Stimulated activated naive CD4-positive, alpha-beta T cell treated with Interleukin-2 at 50 U/mL for 16 hours (primary cell): ENCODE results near the gene ERN2.
"Not testable (repeated sequence)": the region's sequence is repeated elsewhere in the genome, so short reads cannot be mapped to it uniquely, and the experiment has no call there.

Experiments used
- DNase-seq: peaks from one replicate; lab custom pipeline; 2025; lab: John Stamatoyannopoulos, UW

Gene ERN2

GRCh38 chr16:23722613-23723240 is 9.7 kb upstream of the ERN2 start:
- DNase-seq = not testable (repeated sequence)

GRCh38 chr16:23716484-23716883 is 3.5 kb upstream of the ERN2 start:
- DNase-seq = no peak

- no peak for DNase-seq
Observed at GRCh38 chr16:23711785-23712184, 1.2 kb downstream of the ERN2 start.

- no peak for DNase-seq
Observed at GRCh38 chr16:23710504-23710903, 2.5 kb downstream of the ERN2 start.

DNA sequence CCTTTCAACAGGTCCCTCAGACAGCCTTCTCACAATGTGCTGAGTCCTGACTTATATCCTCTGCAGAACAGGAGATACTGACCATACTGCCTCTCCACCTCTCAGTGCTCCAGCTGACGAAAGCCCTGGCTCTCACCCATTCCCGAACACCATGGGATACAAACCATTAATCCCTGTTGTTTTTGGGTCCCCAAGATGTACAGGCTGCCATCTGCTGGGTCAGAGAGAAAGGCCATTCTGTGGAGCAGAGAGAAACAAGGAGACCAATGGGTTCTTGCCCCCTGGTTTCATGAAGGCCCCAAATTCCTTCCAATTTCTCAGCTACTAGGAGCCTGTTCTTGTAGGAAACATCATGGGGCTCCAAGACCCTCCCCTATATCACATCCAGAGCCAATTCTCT is 3.0 kb downstream of the ERN2 start:
- DNase-seq = no peak

DNA sequence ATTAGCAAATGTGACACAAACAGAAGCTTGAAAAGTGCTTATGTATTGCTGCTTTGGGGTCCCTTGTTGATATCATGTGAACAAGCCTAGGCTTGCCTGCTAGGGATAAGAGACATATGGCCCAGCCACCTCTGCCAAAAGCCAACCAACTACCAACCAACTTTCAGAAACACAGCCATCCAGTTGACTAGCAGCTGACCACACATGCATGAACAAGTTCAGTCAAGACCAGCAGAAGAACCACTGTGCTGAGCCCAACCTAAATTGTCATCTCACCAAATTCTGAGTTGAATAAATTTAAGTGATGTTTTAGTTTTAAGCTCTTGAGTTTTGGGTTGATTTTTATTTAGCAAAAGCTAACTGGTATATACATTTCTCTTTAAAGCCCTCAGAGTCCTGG is 3.5 kb downstream of the ERN2 start:
- DNase-seq = no peak

- DNase-seq = no peak
Observed at GRCh38 chr16:23706439-23706838, 6.6 kb downstream of the ERN2 start.

DNA sequence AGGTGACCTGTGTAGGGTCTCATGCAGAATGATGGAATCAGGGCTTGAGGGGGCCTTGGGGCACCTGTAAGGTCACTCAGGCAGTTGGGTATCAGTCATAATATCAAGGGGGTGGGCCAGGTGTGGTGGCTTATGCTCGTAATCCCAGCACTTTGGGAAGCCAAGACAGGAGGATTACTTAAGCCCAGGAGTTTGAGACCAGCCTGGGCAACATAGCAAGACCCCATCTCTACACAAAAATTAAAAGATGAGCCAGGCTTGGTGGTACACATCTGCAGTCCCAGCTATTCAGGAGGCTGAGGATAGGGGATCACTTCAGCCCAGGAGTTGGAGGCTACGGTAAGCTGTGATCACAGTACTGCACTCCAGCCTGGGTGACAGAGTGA is 7.5 kb downstream of the ERN2 start:
- no peak for DNase-seq

DNA sequence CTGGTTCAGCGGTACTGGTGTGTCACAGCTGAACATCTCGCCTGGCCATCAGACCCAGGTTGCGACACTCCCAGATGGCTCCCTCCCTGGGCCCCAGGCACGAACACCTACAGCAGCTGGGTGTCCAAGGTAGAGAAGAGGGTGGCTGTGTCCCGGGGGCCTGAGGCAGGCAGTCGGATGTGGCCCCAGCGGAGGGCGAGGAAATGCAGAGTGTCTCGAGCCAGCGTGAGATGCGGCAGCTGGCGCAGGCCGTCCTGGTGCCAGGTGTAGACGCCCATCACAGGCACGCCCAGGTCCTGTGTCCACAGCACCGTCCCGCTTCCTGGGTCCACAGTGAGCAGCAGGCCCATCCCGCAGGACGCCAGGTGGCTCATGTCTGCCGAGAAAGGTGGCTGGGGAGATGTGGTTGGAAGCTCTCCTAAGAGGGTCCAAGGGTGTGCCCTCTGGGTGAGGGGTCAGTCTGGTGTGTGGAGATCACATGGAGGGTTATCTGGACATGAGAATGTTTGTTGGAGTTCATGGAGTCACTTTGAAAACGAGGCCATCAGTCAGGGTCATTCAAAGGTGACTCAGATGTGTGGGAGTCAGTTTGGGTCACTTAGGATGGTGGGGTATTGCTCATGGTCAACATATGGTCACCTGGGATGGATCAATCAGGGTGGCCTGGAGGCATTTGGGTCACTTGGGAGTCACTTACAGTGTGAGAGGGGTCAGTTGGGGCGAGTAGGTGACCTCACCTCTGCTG is 8.1 kb downstream of the ERN2 start:
- DNase-seq = no peak

DNA sequence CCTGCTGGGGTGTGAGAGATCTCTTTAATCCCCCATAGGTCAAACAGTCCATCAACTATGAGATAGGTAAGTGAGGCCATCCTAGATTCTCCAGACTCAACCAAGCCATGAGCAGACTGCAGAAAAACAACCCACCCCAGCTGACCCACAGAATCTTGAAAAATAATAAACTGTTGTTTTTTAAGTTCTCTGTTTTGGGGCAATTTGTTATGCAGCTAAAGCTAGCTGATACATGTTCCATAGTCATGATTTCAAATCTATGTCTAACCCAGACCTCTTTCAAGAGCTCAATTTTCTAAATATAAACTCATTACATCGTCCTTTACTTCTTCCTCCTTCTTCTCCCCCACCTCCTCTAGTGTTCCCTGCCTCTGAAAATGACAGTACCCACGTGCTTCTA is 10.1 kb downstream of the ERN2 start:
- DNase-seq = no peak

DNA sequence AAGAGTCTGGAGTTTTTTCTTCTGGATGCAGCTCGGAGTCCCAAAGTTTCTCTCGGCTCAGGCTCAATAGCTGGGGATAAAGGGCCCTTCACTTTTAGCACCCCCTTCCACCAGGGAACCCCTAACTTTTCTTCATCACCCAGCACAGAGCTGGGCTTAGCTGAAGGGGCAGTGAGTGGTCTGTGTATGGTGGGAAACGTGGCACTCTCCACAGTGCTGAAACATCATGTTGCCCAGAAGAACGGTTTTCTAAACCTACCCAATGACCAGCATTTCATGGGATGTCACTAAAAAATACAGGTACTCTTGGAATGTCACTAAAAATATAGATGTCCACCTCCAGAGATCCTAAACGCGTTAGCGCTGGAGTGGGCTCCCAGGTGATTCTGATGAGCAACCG is 12.0 kb downstream of the ERN2 start:
- DNase-seq = no peak

DNA sequence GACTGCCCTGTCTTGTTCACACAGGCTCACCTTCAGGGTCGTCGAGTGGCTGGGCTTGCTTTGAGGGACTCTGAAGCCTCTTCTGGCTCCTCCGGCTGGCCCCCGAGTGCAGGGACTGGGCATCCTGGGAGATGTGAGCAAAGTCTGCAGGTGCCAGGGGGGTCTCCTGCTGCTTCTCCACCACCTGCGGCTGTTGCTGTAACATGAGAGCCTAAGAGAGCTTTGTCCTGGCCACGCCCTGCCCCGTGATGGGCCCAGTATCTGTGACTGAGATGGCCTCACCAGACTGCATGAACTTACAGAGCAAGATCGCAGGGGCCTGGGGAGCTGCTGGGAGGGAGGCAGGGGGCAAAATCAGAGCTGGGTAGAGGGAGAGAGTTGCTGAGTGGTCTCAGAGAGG is 12.5 kb downstream of the ERN2 start:
- no peak for DNase-seq

DNA sequence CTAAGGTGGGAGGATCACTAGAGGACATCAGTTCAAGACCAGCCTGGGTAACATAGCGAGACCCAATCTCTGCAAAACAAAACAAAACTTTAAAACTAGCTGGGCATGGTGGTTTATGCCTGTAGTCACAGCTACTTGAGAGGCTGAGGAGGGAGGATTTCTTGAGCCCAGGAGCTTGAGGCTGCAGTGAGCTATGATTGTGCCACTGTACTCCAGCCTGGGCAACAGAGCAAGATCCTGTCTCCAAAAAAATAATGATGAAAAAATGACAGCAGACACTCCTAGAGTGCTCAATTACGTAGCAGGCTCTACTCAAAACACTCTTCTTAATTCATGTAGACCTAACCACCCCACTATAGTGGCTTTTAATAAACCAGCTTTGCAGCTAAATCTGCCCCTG is 12.9 kb downstream of the ERN2 start:
- DNase-seq = no peak

GRCh38 chr16:23699100-23699499 is 13.9 kb downstream of the ERN2 start:
- no peak for DNase-seq

DNA sequence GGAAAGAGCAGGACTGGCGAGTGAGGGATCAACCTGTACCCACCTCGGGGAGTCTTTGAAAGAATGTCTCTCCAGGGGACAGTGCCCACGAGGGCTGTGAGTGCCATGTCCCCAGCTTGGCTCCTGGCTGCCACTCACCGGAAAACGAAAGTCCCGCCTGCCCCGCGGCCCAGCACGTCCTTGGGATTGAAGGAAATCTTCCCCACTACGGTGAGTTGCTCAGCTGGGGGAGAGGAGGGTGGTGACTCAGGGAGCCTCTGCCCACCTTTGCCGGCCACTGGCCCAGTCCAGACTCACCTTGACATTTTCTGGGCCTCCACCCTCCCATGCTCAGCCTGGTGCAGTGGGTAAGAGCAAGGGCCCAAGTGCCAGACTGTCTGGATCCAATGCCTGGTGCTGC is 17.3 kb downstream of the ERN2 start:
- no peak for DNase-seq

DNA sequence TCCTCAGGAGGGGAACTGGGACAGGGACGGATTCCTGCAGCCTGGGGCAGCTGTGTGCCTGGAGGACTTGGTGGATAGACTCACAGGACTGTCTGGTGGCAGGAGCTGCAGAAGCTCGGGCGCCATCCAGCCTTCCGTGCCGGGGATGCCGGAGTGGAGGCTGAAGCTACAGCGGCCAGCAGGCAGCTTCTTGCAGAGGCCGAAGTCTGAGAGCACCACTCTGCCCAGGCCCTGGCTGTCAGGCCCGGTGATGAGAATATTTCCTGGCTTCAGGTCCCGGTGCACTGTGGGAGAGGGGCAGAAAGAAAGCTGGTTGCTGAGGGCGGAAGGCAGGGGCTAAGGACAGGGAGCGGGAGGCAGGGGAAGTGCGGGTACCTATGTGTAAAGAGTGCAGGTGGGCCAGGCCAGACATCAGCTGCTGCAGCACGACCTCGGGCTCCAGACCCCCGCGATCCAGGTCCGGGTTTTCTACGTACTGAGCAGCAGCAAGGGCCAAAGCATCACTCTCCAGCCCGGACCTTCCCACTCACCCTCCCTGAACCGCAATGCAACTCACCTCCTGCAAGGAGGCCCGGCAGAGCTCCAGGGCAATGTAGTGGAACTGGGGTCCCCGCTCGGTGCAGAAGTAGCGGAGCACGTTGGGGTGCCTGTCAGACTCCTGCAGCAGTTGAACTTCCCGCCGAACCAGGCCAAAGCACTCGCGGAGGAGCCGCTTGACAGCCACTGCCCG is 18.2 kb downstream of the ERN2 start:
- DNase-seq = no peak

DNA sequence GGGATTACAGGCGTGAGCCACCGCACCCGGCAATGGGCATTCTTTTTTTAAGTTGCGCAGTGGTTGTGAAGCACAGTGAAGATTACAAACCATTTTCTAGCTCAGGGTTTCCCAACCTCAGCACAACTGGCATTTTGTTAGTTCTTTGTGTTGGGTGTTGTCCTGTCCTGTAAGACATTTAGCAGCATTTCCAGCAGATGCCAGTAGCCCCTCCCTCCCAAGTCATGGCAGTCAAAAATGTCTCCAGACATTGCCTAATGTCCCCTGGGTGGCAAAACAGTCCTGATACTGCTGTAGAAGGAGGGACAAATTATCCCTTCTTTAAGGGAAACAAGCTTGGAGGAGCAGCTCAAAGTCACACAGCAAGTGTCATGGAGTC is 18.8 kb downstream of the ERN2 start:
- no peak for DNase-seq

DNA sequence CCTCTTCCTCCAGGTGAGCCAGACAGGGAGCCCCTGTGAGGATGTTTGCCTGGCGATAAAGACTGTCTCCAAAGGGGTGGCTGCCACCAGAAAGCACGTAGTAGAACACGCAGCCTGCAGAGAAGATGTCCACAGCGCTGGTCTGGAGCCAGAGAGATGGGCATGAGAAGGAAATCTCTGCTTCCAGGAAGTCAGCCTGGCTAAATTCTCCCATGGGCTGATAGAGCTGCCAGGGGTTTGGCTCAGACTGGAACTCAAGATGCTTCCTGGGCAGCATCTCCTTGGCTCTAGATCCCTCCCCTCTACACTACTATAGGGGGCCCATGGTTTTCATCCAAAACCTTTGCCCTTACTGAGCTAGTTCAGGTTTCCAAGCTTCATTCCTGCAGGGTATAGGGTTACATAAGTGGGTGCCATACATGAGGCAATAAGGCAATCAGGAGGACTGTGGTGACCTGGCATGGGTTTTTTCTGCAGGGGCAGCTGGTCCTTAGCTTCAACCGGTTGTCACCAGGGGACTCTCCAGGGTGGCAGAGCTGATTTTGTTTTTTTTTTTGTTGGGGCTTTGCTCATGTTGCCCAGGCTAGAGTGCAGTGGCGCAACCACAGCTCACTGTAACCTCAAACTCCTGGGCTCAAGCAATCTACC is 20.7 kb downstream of the ERN2 start:
- no peak for DNase-seq

DNA sequence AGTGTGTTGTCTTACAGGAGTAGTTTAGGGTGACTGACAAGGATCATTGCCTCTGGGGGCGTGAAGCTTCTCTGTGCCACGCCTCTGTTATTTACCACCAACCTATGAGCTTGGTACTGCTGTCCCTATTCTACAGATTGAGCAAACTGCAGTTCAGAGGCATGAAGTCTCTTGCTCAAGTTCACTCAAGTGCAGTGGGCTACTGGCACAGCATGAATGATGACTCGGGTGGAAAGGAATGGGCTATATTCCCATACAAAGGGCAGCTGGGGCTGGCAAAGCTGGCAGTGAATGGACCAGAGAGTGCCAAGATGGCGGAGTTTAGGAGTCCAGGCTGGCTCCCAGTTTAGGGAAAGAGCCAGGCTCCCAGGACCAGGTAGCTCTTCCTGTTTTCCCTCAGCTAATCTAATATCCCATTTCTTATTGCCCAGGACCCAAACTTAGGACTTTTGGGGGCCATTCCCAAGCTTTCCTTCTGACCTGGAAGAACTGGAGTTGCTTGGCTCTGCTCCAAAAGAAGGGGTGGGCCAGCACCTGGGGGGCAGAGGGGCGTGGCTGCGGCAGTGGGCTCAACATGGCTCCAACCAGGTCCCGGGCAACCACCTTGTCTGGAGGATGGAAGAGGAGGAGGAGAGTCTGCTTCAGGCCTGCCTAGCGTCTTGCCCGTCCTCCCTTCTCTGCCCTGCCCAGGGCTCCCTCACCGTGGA is 21.4 kb downstream of the ERN2 start:
- no peak for DNase-seq

- DNase-seq = no peak
Observed at GRCh38 chr16:23690771-23691482, 22.1 kb downstream of the ERN2 start.

DNA sequence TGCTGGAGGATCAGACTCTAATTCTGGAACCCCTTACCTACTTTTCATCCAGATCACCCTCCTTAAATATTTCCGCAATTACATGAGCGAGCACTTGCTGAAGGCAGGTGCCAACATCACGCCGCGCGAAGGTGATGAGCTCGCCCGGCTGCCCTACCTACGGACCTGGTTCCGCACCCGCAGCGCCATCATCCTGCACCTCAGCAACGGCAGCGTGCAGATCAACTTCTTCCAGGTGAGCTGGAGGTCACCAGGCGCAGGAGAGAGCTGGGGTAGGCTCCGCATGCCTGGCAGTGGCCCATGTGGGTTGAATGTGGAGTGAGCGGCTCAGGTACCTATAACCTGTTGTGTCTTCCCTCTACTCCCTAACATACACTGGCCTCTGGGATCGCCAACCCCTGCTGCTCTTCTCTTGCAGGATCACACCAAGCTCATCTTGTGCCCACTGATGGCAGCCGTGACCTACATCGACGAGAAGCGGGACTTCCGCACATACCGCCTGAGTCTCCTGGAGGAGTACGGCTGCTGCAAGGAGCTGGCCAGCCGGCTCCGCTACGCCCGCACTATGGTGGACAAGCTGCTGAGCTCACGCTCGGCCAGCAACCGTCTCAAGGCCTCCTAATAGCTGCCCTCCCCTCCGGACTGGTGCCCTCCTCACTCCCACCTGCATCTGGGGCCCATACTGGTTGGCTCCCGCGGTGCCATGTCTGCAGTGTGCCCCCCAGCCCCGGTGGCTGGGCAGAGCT is 23.4 kb downstream of the ERN2 start:
- no peak for DNase-seq
